Right ventricle myocardium inferior (tissue), 1 donor: ENCODE measurements around the gene STYXL2. TPM values are rescaled to one million over a fixed set of nuclear protein-coding genes. Genes with fewer than 3 reads are reported as not detected.
A peak's percentile ranks its signal among the peaks of the same experiment; 100 is the strongest.

Experiments
- ATAC-seq: fragments of 200-7000 bp; cut with Tn5 transposase; one replicate; pipeline ENCODE4 v1.9.1; 2020; ENCODE audit warnings: mild to moderate bottlenecking, moderate library complexity
- DNase-seq: peaks from one replicate; pipeline ENCODE4 v3.0.0; 2021; ENCODE audit errors: missing footprints
- intact Hi-C: fragments of 100-400 bp; cut with DNase I; formaldehyde crosslinking; loops from one replicate; pipeline ENCODE4 v1.11.0; 2022
- total RNA-seq: library from RNA; stranded (reverse); fragmentation: NEBNext Ultra II Directional; extraction: Animal tissue kit (Norgen Biotek cat#: 25700); gene quantifications from one replicate; pipeline ENCODE4 v1.2.1, GENCODE V29; 2021
- donor health status: DM: no; HTN: yes; CAD: no; lungs with severe emphysema.

The STYXL2 gene
- total RNA-seq, 1 donor from 2014 or later = 127 TPM

- intact Hi-C loops = no loop called here
- no peak for DNase-seq
- no peak for ATAC-seq
Observed at GRCh38 chr1:167071286-167071685, 22.6 kb upstream of the STYXL2 start.

DNA sequence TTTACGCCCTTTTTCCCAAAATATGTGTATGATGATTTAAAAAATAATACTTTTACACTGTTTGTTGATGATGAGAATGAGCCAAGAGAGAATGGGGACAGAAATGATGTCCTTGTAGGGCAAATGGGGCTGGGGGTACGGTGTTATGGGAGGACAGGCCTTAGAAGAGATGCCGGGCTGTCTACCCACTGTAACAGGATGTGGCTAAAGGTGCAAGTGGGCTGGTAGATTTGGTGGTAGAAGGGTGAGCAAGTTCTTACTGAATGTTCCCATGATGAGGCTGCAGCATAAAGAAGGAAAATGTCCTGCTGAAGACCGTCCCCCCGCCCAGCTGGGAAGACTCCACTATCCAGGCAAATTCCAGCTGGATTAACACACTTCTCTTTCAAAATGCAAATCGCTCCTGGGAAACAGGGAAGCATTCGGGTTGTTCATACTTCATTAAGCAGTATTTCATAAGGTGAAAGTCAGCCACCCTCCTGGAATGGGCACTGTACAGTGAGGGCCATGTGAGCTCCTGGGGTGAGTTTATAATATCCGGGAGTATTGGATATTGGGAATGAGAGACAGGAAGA, 17.7 kb upstream of the STYXL2 start:
- intact Hi-C loops = no loop called here
- ATAC-seq (no peak), DNase-seq (no peak)

DNA sequence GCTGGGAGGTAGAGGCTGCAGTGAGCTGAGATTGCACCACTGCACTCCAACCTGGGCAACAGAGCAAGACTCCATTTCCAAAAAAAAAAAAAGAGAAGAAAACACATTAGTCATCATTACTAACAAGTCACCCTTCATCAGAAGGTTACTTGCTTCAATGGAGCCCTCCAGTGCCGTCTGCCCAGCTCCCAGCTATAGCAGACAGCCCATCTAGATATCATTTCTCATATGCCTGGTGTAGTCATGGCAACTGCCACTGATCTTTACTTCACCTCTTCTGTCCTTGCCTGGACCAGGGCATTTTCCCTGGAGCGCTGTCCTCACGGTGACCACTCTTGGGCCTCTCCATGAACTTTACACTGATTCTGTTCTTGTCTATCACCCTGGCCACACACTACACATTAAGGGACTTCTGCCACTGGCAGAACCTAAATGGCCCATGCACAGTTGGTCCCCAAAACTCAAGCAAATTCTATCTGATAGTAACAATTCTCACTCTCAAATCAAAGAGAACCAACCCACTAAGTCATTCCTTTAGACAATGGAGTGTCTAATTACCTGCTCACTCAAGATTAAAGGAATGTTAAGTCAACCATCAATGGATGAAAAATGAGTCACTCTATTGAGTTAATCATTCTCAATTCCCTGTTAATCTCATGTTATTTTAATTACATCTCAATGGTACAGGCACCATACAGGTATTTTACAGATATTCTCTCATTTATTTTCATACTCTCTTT, 16.6 kb upstream of the STYXL2 start:
- intact Hi-C loops = no loop called here
- no peak for DNase-seq
- no peak for ATAC-seq

GRCh38 chr1:167077868-167078210, 16.0 kb upstream of the STYXL2 start:
- ATAC-seq (no peak), DNase-seq (no peak)
- intact Hi-C loops = no loop called here

GRCh38 chr1:167081594-167082156, 12.2 kb upstream of the STYXL2 start:
- intact Hi-C loops = no loop called here
- no peak for DNase-seq
- no peak for ATAC-seq

- no peak for DNase-seq
- no peak for ATAC-seq
- intact Hi-C loops = no loop called here
Observed at GRCh38 chr1:167082511-167083027, 11.3 kb upstream of the STYXL2 start.

GRCh38 chr1:167083066-167083665, 10.7 kb upstream of the STYXL2 start:
- intact Hi-C loops = no loop called here

DNA sequence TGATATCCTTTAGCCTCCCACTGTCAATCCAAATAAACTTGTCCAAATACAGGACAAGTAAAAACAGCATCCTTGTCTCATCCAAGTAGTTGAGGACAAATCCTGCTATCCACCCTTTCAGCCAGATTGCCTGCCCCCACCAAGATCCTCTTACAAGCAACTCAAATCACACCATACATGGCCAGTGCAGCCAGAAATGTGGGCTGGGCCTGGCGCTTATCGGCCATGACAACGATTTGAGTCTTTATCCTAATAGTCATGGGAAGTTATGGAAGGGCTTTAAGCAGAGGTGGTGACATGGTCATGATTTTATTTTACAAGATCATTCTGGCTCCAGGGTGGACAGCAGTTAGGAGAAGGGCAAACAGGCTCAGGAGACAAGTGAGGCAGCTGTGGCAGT, 10.0 kb upstream of the STYXL2 start:
- DNase-seq (no peak), ATAC-seq (no peak)
- intact Hi-C loops = no loop called here

More at GRCh38 chr1:167083066-167083665, 10.7 kb upstream of the STYXL2 start:
- DNase-seq = no peak
- ATAC-seq = no peak

DNA sequence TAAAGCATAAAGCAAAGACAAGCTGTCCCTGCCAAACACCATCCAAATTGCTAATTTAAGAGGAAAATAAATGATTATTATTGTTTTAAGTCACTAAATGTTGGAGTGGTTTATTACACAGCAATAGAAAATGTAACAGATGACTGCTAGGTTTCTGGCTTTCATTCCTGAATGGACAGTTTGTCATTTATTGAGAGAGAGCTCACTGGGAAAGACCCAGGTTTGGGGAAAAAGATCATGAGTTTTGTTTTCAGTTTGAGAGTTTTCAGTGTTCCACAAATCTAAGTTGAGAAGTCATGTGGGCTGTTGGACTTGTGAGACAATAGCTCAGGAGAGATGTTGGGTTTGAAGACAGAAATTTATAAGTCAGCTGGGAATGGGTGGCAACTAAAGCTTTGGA, 9.1 kb upstream of the STYXL2 start:
- DNase-seq (no peak), ATAC-seq (no peak)
- intact Hi-C loops = no loop called here

DNA sequence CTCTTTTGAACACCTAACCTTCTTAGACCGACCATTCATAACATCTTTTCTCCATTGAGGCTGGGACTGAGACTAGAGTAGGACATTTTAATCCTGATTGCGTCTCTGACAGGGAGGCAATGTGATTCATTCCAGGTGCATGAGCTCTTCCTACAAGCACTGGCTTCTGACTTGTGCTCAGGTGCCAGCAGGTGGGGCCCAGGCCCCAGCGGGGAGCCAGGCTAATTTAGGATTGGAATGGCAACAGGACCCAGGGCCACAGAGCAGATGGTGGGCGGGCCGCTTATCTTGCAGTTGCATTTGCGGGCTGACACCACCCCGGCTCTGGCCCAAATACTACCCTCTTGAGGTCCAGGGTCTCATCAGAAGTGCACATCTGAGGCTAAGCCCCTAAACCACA, 7.8 kb upstream of the STYXL2 start:
- intact Hi-C loops = no loop called here
- DNase-seq (no peak), ATAC-seq (no peak)

- intact Hi-C loops = no loop called here
- DNase-seq = no peak
- no peak for ATAC-seq
Observed at GRCh38 chr1:167086768-167087167, 7.1 kb upstream of the STYXL2 start.

DNA sequence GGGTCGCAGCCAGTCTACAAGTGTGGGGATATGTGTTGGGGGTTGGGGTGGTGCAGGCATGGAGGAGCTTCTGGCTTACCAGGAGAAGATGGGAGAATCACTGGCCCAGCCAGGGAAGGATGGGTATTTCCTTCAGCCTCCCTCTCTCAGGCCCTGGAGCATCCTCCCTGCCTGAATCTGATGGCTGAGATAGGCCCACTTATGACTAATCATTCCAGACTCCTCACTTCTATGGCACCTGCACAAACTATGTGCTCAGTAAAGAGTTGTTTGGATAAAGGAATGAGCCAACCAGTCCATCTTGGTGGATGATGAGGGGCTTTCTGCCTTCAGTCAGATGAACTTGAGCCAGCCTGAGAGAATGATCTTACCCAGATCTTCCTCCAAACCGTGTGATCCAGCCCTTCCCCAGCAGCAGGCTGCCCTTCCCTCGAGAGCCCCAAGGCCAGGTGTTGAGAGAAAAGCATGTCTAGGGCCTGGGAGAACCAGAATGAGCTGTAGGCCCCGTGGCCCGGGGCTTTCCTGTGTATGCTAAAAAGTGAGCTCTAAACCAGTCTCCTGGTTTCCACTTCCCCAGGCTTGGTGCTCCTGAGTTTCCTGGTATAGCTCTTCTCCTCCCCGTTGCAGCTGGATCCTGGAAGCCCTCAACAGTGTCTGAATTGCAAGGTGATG, 5.0 kb upstream of the STYXL2 start:
- DNase-seq (no peak), ATAC-seq (no peak)
- intact Hi-C loops = no loop called here

DNA sequence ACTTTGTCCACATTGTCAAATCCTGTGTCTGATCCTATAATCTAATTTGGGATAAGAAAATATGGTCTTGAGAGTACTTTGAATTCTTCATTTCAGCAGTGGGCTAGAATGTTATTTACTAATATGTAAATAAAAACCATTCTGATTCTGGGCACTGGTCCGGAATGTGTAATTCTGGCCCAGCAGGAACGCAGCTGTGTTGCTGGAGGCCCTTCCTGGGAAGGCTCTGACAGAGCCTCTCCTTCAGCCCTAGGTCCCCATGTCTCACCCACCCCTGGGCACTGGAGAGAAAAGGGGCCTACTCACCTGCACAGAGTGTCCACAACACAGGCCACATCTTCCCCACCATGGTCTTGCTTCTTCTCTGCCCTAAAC, 3.9 kb upstream of the STYXL2 start:
- no peak for DNase-seq
- intact Hi-C loops = no loop called here
- ATAC-seq = no peak

DNA sequence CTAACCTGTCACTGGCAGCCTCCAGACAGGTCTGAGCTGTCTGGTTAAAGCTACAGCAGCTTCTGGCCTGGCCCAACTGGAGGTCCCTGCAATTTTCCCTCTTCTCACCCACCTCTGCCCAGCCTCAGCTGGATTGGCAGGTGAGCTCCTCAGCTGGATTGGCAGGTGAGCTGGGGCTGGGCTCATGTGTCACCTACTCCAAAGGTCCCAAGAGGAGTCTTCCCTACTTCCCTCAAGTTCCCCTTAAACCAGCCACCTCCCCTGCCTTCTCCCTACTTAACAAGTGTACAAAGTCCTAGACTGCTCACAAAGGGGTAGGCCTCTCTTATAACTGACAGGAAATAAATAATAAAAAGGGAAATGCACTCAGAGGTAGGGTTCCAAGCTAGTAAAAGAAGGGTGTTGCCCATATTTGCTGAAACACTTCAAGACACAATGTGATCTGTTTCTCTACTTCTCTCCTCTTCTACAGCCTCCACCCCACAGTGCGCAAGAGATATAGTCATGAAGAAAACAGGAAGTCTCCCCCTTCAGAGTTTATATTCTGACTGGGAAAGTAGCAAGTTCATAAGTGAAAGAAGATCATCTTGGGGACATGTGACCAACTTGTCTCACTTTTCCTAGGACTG, 3.4 kb upstream of the STYXL2 start, which contains the start of gene GPA33:
Gene GPA33, minus strand, starts transcription at position 64 of the 629 bp plus-strand sequence. CDS start 90 bp downstream, outside the sequence.
- DNase-seq (no peak), ATAC-seq (no peak)
- intact Hi-C loops = no loop called here

GRCh38 chr1:167092653-167093052, 1.2 kb upstream of the STYXL2 start:
- DNase-seq = no peak
- intact Hi-C loops = no loop called here
- peak; percentile 58 for ATAC-seq

- peak; percentile 28 for ATAC-seq
- DNase-seq = peak; percentile 56
- intact Hi-C loops = no loop called here
Observed at GRCh38 chr1:167094690-167095089, 815 bp downstream of the STYXL2 start.

DNA sequence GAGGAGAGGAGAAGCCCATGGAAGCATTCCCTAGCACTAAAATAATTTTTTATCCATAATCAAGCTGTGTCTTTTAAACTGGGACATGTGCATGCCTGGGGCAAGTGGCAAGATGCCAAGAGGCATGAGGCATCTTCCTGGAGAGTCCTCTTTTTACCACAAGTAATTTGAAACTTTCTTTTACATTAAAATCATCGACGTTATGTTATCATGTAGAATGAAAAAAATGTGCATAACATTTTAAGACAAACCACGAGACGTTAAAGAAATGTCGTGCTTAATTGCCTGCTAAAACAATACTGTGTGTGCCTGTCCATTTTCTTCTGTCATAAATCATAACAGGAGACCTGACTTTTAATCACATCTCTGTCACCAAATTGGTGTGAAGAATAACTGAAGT, 1.5 kb downstream of the STYXL2 start:
- no peak for ATAC-seq
- intact Hi-C loops = no loop called here

GRCh38 chr1:167099851-167100250, 6.0 kb downstream of the STYXL2 start:
- intact Hi-C loops = no loop called here
- ATAC-seq (no peak), DNase-seq (no peak)

More for the DNA sequence above, 1.5 kb downstream of the STYXL2 start:
- DNase-seq = peak; percentile 55

- intact Hi-C loops = no loop called here
- DNase-seq = no peak
- ATAC-seq = no peak
Observed at GRCh38 chr1:167100730-167101129, 6.9 kb downstream of the STYXL2 start.
